HEK293T (cell line): ENCODE results near the gene TCF7L2.

Experiments
- CTCF ChIA-PET: fragments of 350-600 bp; formaldehyde crosslinking; extraction: SDS; loops from one replicate; lab custom pipeline; 2021; ENCODE audit warnings: antibody characterized with exemption, inconsistent platforms; lab: Yijun Ruan, JAX
- POLR2A ChIA-PET: fragments of 350-600 bp; formaldehyde crosslinking; extraction: SDS; loops from one replicate; lab custom pipeline; 2020; ENCODE audit warnings: antibody characterized with exemption, inconsistent platforms; lab: Yijun Ruan, JAX
- DNase-seq: peaks from one replicate; pipeline ENCODE4 v3.0.0; 2012; ENCODE audit warnings: mixed read lengths; ENCODE audit errors: extremely low spot score
- ARNT ChIP-seq: fragments of 450-650 bp; IDR thresholded peaks from 2 replicates; pipeline ENCODE4 v1.6.1; 2017; ENCODE audit warnings: mild to moderate bottlenecking
- BHLHE40 ChIP-seq: fragments of 450-650 bp; IDR thresholded peaks from 2 replicates; pipeline ENCODE4 v1.6.1; 2016; ENCODE audit warnings: mild to moderate bottlenecking, moderate library complexity, borderline replicate concordance
- CTBP1 ChIP-seq: fragments of 450-650 bp; IDR thresholded peaks from 2 replicates; pipeline ENCODE4 v1.6.1; 2016; ENCODE audit warnings: borderline replicate concordance
- ELF4 ChIP-seq: fragments of 450-650 bp; IDR thresholded peaks from 2 replicates; pipeline ENCODE4 v1.6.1; 2017; ENCODE audit warnings: antibody characterized with exemption
- FOXA1 ChIP-seq: fragments of 450-650 bp; IDR thresholded peaks from 2 replicates; pipeline ENCODE4 v1.6.1; 2016; ENCODE audit warnings: mild to moderate bottlenecking
- FOXK2 ChIP-seq: fragments of 450-650 bp; IDR thresholded peaks from 2 replicates; pipeline ENCODE4 v1.6.1; 2016; ENCODE audit warnings: mild to moderate bottlenecking
- FOXM1 ChIP-seq: fragments of 450-650 bp; IDR thresholded peaks from 2 replicates; pipeline ENCODE4 v1.6.1; 2017; ENCODE audit warnings: mild to moderate bottlenecking, borderline replicate concordance
- HDGF ChIP-seq: fragments of 450-650 bp; IDR thresholded peaks from 2 replicates; pipeline ENCODE4 v1.6.1; 2017; ENCODE audit warnings: antibody characterized with exemption, borderline replicate concordance
- L3MBTL2 ChIP-seq: fragments of 450-650 bp; conservative IDR thresholded peaks from 2 replicates; pipeline ENCODE4 v1.6.1; 2016; ENCODE audit warnings: mild to moderate bottlenecking
- LEF1 ChIP-seq: fragments of 450-650 bp; IDR thresholded peaks from 2 replicates; pipeline ENCODE4 v1.6.1; 2017; ENCODE audit warnings: mild to moderate bottlenecking, borderline replicate concordance
- NFRKB ChIP-seq: fragments of 450-650 bp; IDR thresholded peaks from 2 replicates; pipeline ENCODE4 v1.6.1; 2016; ENCODE audit warnings: mild to moderate bottlenecking, moderate library complexity
- SP1 ChIP-seq: fragments of 450-650 bp; IDR thresholded peaks from 2 replicates; pipeline ENCODE4 v1.6.1; 2017
- SUZ12 ChIP-seq: fragments of 450-650 bp; IDR thresholded peaks from 2 replicates; pipeline ENCODE4 v1.6.1; 2016; ENCODE audit warnings: mild to moderate bottlenecking
- TARDBP ChIP-seq: fragments of 450-650 bp; IDR thresholded peaks from 2 replicates; pipeline ENCODE4 v1.6.1; 2016
- ZNF384 ChIP-seq: fragments of 450-650 bp; IDR thresholded peaks from 2 replicates; pipeline ENCODE4 v1.6.1; 2016
- TF ChIP-seq, protein P1 (sequence below): fragments of 450-650 bp; IDR thresholded peaks from 2 replicates; pipeline ENCODE4 v1.6.1; 2016

TCF7L2 gene

GRCh38 chr10:112980937-112981336 lies 30.9 kb downstream of the TCF7L2 start:
- no peak for TF ChIP-seq HDGF
- no peak for TF ChIP-seq BHLHE40
- TF ChIP-seq LEF1: no peak
- POLR2A ChIA-PET: no interaction called here
- DNase-seq: no peak
- CTCF ChIA-PET: interaction anchor here (0.7 to 1.1 kb wide), 3 partner anchors 11 to 56 kb away, joined by 3 to 4 read pairs (median 4); partner anchors contain the start of gene TCF7L2

- ChIA-PET POLR2A (no interaction called here), CTCF (interaction anchor here (0.7 to 1.1 kb wide), 2 partner anchors 11 to 57 kb away, joined by 3 to 4 read pairs; no protein-coding TSS in a partner anchor)
- DNase-seq: no peak
- TF ChIP-seq FOXA1: no peak
- no peak for TF ChIP-seq BHLHE40
- no peak for TF ChIP-seq ELF4
- no peak for TF ChIP-seq L3MBTL2
- TF ChIP-seq TARDBP: no peak
- TF ChIP-seq SUZ12: no peak
- TF ChIP-seq FOXK2: no peak
- TF ChIP-seq, protein P1, sequence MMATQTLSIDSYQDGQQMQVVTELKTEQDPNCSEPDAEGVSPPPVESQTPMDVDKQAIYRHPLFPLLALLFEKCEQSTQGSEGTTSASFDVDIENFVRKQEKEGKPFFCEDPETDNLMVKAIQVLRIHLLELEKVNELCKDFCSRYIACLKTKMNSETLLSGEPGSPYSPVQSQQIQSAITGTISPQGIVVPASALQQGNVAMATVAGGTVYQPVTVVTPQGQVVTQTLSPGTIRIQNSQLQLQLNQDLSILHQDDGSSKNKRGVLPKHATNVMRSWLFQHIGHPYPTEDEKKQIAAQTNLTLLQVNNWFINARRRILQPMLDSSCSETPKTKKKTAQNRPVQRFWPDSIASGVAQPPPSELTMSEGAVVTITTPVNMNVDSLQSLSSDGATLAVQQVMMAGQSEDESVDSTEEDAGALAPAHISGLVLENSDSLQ: no peak
- TF ChIP-seq SP1: no peak
- TF ChIP-seq FOXM1: no peak
- TF ChIP-seq LEF1: no peak
- TF ChIP-seq HDGF: no peak
- TF ChIP-seq CTBP1: no peak
- no peak for TF ChIP-seq ARNT
- no peak for TF ChIP-seq NFRKB
- TF ChIP-seq ZNF384: no peak
Observed at GRCh38 chr10:112981553-112981952, 31.5 kb downstream of the TCF7L2 start.

- TF ChIP-seq, protein P1: peak; percentile 72
- TF ChIP-seq ZNF384: no peak
- no peak for DNase-seq
- ChIA-PET POLR2A (interaction anchor here (0.9 kb wide), 1 partner anchor 35 kb away, joined by 3 read pairs; no protein-coding TSS in a partner anchor), CTCF (interaction anchor here (0.6 kb wide), 1 partner anchor 127 kb away, joined by 3 read pairs; no protein-coding TSS in a partner anchor)
Observed at GRCh38 chr10:112983444-112984056, 33.5 kb downstream of the TCF7L2 start.

DNA sequence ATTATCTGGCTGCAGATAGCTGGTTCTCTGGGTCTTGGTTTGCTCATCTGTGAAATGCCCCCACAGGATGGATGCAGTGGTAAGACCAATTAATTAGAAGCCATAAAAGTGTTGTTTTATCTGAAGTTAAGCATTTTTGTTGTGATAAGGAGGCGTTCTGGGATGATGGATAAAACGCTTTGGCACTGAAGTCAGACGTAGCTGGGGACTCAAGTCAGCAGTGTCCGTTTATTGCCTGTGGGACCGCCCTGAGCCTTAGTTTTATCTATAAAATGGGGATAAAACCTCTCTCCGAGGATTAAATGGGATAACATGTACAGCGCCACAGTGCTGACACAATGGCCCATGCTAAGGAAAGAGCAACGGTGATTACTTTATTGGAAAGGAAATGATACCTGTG lies 34.7 kb downstream of the TCF7L2 start:
- ChIA-PET POLR2A (no interaction called here), CTCF (no interaction called here)
- DNase-seq: no peak
- TF ChIP-seq ELF4: no peak
- no peak for TF ChIP-seq BHLHE40
- TF ChIP-seq L3MBTL2: no peak
- no peak for TF ChIP-seq FOXM1
- TF ChIP-seq SUZ12: no peak
- TF ChIP-seq, protein P1: no peak
- no peak for TF ChIP-seq CTBP1
- TF ChIP-seq LEF1: no peak
- no peak for TF ChIP-seq FOXA1
- no peak for TF ChIP-seq TARDBP

DNA sequence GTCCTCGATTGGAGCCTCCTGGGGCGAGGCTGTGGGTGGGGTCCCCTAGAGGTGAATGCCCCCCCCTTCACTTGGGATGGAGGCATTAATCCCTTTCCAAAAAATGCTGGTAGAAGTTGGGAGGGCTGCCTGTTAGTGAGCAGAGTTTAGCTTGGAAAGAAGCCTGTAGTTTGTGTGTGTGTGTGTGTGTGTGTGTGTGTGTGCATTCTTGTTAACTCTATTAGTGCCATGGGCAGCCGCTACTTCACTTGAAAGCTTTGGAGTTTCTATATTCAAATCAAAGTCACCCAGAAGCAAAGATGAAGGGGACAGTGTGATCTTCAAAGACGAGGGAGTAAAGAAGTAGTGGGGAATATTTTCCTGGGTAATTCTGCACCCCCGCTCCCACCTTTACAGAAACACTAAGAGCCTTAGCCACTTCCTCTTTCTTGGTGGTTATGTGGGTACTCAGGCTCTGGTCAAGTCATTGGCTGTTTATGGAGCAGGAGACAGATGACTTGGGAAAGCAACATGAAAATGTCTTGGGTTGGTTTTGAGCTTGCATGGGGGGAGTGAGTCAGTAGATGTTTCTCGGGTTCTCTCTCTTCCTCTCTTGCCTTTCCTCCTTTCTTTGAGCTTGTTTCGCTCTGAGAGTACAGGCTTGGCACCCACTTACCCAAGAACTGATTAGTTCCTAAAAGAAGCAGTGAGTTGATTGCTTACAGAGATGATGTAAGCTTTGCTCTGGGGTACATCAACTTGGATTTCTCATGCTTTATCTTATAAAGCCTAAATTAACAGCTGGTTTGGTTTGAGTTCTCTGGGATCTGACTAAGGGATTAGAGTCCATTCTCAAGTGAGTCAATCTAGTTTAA lies 35.9 kb downstream of the TCF7L2 start:
- DNase-seq: no peak
- CTCF ChIA-PET: interaction anchor here (0.6 to 1.1 kb wide), 2 partner anchors 8 to 32 kb away, joined by 3 to 7 read pairs; no protein-coding TSS in a partner anchor
- POLR2A ChIA-PET: interaction anchor here (0.8 kb wide), 1 partner anchor 13 kb away, joined by 3 read pairs; no protein-coding TSS in a partner anchor
- TF ChIP-seq NFRKB: no peak
- TF ChIP-seq HDGF: no peak
- TF ChIP-seq BHLHE40: no peak
- TF ChIP-seq L3MBTL2: no peak
- TF ChIP-seq LEF1: no peak
- no peak for TF ChIP-seq ZNF384
- TF ChIP-seq, protein P1: no peak
